Stomach (tissue), 4 donors: ENCODE measurements around the gene RTBDN.

Source experiments
- CTCF ChIP-seq, 7 experiments: fragments of 450-650 bp in 4 of 7; fragments of 200-600 bp in 3 of 7; sonication (generic) in 3 of 7; IDR thresholded peaks; one replicate each; pipeline ENCODE4 v1.5.1; 2016 to 2019; ENCODE audit warnings: antibody characterized with exemption in 7 of 7, control low read depth in 2 of 7, mild to moderate bottlenecking in 1 of 7
- EP300 ChIP-seq: sonication (generic); formaldehyde crosslinking; IDR thresholded peaks from one replicate; pipeline ENCODE4 v1.6.1; 2017; ENCODE audit warnings: antibody characterized with exemption
- POLR2A ChIP-seq, 4 donors: fragments of 450-650 bp; IDR thresholded peaks; one replicate each; pipeline ENCODE4 v1.6.1; 2016; ENCODE audit warnings: antibody characterized with exemption in 4 of 4, control low read depth in 2 of 4, mild to moderate bottlenecking in 1 of 4, moderate library complexity in 1 of 4

GRCh38 chr19:12802267-12803106, 31.9 kb downstream of the RTBDN start:
- TF ChIP-seq CTCF (IDR thresholded peaks at IDR 0.05): no peak
- no peak for TF ChIP-seq EP300
- no peak for TF ChIP-seq POLR2A (IDR thresholded peaks at IDR 0.05)
